Right ventricle myocardium inferior (tissue), 1 donor: Measurements from ENCODE around the gene CDH3. TPM values are rescaled to one million over a fixed set of nuclear protein-coding genes. Genes with fewer than 3 reads are reported as not detected.

Experiments used
- ATAC-seq: fragments of 200-7000 bp; cut with Tn5 transposase; one replicate; pipeline ENCODE4 v1.9.1; 2020; ENCODE audit warnings: mild to moderate bottlenecking, moderate library complexity
- DNase-seq: peaks from one replicate; pipeline ENCODE4 v3.0.0; 2021; ENCODE audit errors: missing footprints
- intact Hi-C: fragments of 100-400 bp; cut with DNase I; formaldehyde crosslinking; loops from one replicate; pipeline ENCODE4 v1.11.0; 2022
- total RNA-seq: library from RNA; stranded (reverse); fragmentation: NEBNext Ultra II Directional; extraction: Animal tissue kit (Norgen Biotek cat#: 25700); gene quantifications from one replicate; pipeline ENCODE4 v1.2.1, GENCODE V29; 2021
- donor health status: DM: no; HTN: yes; CAD: no; lungs with severe emphysema.

Gene CDH3
- total RNA-seq, 1 donor from 2014 or later, result not detected

DNA sequence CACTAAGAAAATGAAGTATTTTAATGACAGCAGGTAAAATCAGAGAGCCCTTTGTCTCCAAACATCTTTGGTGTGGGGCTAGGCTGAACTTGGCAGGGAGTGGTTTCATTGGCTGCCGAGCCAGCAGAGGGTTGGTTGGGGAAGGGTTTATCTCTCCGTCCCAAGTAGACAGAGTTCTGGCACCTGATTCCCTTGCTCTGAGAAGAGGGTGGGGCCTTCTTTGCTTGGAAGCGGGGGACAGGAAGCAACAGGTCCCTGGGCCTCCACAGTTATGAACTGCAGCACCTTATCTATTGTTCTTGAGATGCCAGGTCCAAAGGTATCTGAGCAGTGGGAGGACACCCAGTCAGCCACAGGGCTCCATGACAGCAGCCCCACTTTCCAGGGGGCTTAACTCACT is 79.7 kb downstream of the CDH3 start:
- intact Hi-C loops, result no loop called here
- DNase-seq, result no peak
- no peak for ATAC-seq

DNA sequence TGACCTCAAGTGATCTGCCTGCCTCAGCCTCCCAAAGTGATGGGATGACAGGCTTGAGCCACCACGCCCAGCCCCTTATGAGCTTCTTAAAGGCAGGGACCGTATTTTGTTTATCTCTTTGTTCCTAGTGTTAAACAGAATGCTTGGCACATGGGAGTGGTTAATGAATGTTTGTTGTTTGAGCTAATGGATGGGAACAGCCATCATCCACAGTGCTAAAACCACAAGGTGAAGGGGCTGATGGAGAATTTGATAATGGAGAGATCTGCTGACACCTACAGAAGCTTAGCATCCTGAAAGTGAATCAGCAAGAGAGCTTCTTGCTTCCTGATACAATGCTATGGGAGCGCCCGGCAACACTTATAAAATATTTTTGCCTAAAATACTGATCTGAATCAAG is 83.4 kb downstream of the CDH3 start:
- intact Hi-C loops, result no loop called here
- DNase-seq (no peak), ATAC-seq (no peak)

DNA sequence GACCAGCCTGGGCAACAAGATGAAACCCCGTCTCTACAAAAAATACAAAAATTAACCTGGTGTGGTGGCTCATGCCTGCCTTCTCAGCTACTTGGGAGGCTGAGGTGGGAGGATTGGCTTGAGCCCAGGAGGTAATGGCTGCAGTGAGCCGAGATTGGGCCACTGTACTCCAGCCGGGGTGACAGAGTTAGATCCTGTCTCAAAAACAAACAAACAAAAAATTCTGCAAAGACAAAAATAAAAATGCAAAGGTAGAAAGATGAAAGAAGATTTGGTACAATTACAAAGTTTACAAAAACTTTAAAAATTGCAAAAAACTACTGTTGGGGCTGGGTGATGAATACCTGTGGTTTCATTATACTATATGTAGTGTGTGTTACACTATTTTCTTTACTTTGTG is 86.5 kb downstream of the CDH3 start:
- DNase-seq, result no peak
- ATAC-seq, result no peak
- intact Hi-C loops, result no loop called here

DNA sequence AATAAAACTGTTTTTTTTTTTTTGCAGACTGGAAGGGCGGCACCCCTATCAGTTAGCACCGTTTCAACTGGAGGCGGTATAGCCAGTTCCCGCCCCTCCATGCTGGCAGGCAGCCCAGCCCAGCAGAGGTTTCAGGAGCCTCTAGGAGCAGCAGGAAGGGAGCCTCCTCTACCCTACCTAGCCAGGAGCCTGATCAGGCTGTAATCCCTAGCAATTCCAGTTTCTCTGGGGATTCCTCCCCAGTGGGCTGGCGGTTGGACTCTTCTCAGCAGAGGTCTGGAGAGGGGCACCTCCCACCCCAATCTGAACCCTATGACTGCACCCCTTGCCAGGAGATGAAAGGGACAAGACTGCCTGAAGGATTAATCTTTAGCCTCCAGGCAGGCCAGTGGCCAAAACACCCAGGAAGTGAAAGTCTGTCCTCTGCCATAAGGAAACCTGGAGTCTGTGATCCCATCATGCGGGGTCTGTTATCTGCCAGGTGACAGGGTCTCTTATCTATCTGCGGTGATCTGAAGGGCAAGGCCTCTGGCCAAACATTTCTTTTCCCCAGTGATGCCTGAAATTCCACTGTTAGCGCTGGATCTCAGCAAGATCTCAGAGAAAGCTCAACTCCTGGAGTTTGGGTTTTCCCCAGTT is 87.1 kb downstream of the CDH3 start:
- intact Hi-C loops, result no loop called here
- ATAC-seq, result no peak
- no peak for DNase-seq

- intact Hi-C loops, result no loop called here
- ATAC-seq (no peak), DNase-seq (no peak)
Measured at GRCh38 chr16:68732741-68733399, 87.8 kb downstream of the CDH3 start.

- intact Hi-C loops, result no loop called here
- DNase-seq, result no peak
- ATAC-seq, result no peak
Measured at GRCh38 chr16:68733570-68733969, 88.5 kb downstream of the CDH3 start.

DNA sequence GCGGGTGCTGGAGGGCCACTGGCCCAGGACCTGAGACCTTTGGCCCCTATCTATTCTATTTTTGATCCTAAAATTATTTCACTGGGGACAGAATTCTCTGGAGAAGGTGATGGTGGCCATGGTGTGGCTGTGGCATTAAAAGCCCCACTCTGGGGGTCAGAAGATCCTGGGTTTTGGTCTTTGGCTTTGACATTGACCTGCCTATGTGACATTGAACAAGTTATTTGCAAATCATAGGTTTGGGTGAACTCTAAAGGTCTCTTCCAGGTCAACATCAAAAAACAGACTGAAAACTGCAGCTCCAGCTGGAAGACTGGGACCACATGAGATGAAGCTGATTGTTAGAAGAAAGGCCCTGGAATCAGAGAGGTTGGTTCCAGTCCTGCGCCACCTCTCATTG is 89.7 kb downstream of the CDH3 start:
- no peak for DNase-seq
- intact Hi-C loops, result no loop called here
- no peak for ATAC-seq

GRCh38 chr16:68736561-68736960 is 91.5 kb downstream of the CDH3 start:
- ATAC-seq (no peak), DNase-seq (no peak)
- intact Hi-C loops, result no loop called here

DNA sequence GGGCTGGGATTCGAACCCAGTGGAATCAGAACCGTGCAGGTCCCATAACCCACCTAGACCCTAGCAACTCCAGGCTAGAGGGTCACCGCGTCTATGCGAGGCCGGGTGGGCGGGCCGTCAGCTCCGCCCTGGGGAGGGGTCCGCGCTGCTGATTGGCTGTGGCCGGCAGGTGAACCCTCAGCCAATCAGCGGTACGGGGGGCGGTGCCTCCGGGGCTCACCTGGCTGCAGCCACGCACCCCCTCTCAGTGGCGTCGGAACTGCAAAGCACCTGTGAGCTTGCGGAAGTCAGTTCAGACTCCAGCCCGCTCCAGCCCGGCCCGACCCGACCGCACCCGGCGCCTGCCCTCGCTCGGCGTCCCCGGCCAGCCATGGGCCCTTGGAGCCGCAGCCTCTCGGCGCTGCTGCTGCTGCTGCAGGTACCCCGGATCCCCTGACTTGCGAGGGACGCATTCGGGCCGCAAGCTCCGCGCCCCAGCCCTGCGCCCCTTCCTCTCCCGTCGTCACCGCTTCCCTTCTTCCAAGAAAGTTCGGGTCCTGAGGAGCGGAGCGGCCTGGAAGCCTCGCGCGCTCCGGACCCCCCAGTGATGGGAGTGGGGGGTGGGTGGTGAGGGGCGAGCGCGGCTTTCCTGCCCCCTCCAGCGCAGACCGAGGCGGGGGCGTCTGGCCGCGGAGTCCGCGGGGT is 92.1 kb downstream of the CDH3 start, which contains the start of gene CDH1:
TSS of gene CDH1 (plus strand) at position 247 of the 684 bp plus-strand sequence. CDS start at position 371, 124 bp downstream.
- intact Hi-C loops, result no loop called here
- DNase-seq (no peak), ATAC-seq (no peak)

DNA sequence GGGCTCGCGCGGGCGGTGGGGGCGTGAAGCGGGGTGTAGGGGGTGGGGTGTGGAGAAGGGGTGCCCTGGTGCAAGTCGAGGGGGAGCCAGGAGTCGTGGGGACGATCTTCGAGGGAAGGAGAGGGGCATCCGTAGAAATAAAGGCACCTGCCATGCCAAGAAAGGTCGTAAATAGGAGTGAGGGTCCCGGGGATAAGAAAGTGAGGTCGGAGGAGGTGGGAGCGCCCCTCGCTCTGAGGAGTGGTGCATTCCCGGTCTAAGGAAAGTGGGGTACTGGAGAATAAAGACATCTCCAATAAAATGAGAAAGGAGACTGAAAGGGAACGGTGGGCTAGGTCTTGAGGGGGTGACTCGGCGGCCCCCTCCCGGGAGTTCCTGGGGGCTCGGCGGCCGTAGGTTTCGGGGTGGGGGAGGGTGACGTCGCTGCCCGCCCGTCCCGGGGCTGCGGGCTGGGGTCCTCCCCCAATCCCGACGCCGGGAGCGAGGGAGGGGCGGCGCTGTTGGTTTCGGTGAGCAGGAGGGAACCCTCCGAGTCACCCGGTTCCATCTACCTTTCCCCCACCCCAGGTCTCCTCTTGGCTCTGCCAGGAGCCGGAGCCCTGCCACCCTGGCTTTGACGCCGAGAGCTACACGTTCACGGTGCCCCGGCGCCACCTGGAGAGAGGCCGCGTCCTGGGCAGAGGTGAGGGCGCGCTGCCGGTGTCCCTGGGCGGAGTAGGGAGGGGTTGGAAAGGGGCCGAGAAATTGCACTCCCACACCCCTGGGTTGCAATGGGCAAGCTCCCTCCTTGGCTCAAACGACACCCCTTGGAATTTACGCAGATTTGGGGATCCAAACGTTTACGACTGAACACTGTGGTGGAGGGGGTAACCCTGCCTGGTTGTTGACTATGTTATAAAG is 92.9 kb downstream of the CDH3 start:
- intact Hi-C loops, result no loop called here
- DNase-seq (no peak), ATAC-seq (no peak)

DNA sequence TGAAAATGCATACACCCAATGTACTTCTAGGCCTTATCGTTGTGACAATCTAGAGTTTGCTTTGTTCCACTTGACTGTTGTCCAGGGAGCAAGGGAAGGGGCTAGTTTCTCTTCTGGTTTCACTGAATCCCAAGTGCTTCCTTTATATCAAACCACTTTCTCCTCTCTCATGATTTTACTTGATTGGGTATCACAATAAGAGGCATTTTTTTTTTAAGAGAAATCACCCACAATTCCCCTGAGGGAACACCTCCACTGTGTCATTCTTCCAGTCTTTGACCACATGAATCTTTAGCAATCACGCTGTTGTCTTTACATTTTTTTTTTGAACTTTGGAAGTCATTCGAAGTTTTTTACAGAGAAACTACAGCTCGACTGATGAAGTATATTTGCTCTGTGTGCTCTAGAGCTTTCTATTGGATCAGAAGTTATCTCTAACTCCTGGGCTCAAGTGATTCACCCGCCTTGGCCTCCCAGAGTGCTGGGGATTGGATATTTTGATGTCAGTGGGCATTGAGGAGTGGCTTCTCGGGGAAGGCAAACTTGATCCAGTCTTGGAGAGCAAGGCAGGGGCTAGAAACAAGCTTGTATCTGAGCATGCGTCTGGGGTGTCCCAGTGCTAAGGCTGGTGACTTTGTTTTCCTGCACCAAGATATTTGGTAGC is 95.0 kb downstream of the CDH3 start:
- intact Hi-C loops, result no loop called here
- no peak for ATAC-seq
- no peak for DNase-seq

GRCh38 chr16:68740628-68741346 is 95.7 kb downstream of the CDH3 start:
- DNase-seq (no peak), ATAC-seq (no peak)
- intact Hi-C loops, result no loop called here

DNA sequence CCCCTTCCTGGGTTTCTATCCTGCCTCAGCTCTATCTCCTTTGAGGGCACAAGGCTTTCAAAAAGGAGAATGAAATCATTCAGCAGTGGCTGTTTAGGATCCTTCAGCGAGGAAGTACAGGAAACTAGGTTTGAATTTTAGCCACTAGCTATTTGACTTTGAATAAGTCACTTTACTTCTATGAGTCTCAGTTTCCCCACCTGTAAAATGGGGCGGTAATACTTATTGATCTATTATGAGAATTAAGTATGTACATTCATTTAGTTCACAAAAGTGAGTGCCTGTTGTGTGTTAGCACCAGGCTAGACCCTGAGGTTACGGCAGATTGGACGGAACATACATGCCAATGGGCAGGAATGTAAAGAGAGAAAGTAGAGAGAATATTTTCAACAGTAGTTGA is 98.6 kb downstream of the CDH3 start:
- ATAC-seq, result no peak
- no peak for DNase-seq
- intact Hi-C loops, result no loop called here

GRCh38 chr16:68744744-68745280 is 99.7 kb downstream of the CDH3 start:
- intact Hi-C loops, result no loop called here
- no peak for ATAC-seq
- no peak for DNase-seq

GRCh38 chr16:68746951-68747350 is 101.8 kb downstream of the CDH3 start:
- no peak for ATAC-seq
- intact Hi-C loops, result no loop called here

DNA sequence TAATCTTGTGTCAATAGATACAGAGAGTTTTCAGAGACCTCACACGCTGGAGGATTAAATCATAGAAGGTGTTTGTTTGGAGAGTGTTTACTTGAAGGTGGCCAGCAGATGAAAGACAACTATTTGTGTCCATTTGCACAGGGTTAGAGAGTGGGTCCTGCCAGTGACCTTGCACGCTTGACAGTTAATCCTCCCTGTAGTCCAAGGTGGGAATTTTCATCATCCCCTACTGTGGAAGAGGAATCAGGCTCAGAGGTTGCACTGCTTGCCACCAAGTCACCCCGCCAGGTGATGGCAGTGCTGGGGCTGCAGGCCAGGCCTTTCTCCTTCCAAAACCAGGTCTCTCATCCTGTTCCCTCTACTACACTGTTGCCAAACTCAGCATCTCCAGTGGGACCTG is 104.3 kb downstream of the CDH3 start:
- intact Hi-C loops, result no loop called here

More at GRCh38 chr16:68746951-68747350, 101.8 kb downstream of the CDH3 start:
- no peak for DNase-seq

More for the DNA sequence above, 104.3 kb downstream of the CDH3 start:
- DNase-seq (no peak), ATAC-seq (no peak)
